NOMO-1 (cell line): Measurements from ENCODE around the gene SKP1.
"Not testable (repeated sequence)": the region's sequence is repeated elsewhere in the genome, so short reads cannot be mapped to it uniquely, and the experiment has no call there.

ENCODE experiments used
- DNase-seq, 2 experiments: peaks; one replicate each; lab custom pipeline; 2025; ENCODE audit not compliant: unreplicated experiment in 2 of 2; lab: John Stamatoyannopoulos, UW

Gene SKP1

GRCh38 chr5:134176511-134177368 is at the start of gene SKP1:
SKP1 (minus strand) TSS chr5:134176950; CDS start chr5:134174022, 2,928 bp downstream.
- DNase-seq, result peak; percentile 78 to 80

GRCh38 chr5:134225780-134226440 is 49.2 kb upstream of the SKP1 start, which contains the start of gene PPP2CA:
PPP2CA (minus strand) TSS chr5:134226073; CDS start chr5:134225861, 212 bp downstream.
- peak; percentile 92 to 97 for DNase-seq

DNA sequence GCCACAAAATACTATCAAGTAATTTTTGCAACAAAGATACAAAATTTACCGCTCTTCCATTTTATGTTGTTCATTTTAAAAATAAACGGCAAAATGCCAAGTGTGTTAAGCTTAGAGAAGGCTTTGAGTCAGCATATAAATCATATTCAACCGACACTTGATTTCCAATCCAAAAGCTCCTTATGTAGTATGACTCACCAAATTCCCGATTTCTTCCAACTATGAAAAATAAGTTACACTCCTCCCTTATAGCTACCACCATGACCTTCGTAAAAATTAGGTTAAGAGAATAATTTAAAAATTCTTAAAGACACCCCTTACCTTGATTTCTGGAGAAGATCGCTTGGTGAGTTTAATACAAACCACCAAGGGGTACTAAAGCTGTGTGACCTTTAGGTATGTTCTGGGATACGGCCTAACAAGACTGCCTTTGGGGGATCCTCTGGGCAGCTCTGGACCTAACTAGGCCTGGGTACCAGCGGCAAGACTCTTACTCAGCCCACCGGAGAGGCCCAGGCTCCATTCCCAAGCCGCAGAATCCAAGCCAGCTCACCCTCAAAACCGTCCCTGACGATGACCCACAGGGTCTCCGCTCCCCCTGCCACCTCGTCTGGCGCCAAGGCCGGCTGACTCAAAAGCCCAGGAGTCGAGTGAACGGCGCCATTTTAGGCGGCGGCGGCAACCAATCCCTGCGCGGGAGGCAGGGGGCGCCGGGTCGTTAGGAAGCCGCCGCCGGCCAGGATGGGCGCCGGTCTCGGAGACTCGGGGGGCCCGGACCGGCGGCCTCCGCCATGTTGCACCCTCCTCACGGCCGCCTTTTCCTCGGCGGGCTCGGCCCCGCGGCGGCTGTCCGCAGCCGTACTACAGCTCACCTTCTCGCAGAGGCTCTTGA is 48.4 kb upstream of the SKP1 start:
- DNase-seq, result peak; percentile 50

- DNase-seq, result no peak
Observed at GRCh38 chr5:134223406-134224248, 46.9 kb upstream of the SKP1 start.

- not testable (repeated sequence) for DNase-seq
Observed at GRCh38 chr5:134221690-134222089, 44.9 kb upstream of the SKP1 start.

DNA sequence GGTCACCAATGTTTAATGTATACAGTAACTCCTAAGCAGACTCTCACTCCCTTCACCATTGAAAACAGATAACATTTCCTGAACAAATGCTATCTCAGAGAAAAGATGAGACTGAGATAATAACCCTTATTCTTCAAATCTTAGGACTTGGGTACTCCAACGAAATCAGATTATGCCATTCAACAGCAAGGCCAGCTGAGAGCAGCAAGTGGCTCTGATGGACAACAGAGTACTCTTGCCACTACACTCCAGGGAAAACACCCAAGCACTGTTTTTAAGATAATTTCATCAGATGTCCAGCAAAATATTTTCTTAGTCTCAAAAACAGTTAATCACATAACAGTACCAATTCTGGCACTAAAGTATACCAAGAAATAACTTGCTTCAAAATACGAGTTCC is 39.0 kb upstream of the SKP1 start:
- DNase-seq, result no peak

DNA sequence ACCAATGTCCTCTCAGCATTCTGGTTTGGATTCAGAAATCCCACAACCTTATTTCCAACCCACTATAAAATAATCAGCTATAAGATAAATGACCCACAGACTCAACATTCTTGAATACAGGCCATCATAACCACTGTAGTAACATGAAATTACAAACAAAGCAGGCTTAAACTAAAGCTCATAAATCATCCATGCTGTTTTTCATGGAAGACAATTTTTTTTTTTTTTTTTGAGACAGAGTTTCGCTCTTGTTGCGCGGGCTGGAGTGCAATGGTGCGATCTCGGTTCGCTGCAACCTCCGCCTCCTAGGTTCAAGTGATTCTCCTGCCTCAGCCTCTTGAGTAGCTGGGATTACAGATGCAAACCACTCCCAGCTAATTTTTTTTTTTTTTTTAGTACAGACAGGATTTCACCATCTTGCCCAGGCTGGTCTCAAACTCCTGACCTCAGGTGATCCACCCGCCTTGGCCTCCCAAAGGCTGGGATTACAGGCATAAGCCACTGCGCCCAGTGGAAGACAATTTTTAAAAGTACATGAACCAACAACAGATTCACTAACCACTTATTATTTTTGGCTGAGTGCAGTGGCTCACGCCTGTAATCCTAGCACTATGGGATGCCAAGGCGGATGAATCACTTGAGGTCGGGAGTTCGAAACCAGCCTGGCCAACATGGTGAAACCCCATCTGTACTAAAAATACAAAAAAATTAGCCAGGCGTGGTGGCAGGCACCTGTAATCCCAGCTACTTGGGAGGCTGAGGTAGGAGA is 34.7 kb upstream of the SKP1 start:
- DNase-seq, result not testable (repeated sequence)

DNA sequence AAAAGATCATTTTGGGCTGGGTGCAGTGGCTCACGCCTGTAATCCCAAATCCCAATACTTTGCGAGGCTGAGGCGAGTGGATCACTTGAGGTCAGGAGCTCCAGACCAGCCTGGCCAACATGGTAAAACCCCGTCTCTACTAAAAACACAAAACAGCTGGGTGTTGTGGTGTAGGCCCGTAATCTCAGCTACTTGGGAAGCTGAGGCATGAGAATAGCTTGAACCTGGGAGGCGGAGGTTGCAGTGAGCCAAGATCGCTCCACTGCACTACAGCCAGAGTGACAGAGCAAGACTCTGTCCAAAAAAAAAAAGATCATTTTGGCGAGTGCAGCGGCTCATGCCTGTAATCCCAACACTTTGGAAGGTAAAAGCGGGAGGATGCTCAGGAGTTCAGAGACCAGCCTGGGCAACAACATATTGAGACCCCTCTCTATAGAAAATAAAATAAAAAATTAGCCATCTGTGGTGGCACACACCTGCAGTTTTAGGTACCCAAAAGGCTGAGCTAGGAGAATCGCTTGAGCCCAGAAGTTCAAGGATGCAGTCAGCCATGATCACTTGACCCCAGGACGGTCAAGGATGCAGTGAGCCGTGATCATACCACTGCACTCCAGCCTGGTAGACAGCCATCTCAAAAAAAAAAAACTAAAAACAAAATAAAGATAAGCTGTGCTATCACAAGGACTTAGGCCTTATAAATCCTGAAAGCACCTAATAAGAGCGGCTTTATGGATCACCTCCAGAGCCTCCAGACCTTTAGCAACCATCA is 32.9 kb upstream of the SKP1 start:
- no peak for DNase-seq

DNA sequence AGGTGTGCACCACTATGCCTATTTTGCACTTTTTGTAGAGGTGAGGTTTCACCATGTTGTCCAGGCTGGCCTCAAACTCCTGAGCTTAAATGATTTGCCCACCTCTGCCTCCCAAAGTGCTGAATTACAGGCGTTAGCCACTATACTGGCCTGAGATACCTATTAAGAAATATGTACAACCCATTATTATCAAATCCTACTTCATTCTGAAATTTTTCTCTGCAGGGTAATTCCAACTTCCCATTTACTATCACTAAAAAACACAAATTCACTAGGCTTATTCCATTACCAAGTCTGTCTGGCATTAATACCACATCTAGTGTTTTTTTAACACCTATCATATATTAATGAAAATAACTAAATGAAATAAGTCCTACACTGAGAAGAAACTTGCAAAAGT is 30.9 kb upstream of the SKP1 start:
- no peak for DNase-seq

GRCh38 chr5:134206627-134207160 is 29.9 kb upstream of the SKP1 start:
- no peak for DNase-seq

GRCh38 chr5:134204575-134204974 is 27.8 kb upstream of the SKP1 start:
- DNase-seq, result no peak

DNA sequence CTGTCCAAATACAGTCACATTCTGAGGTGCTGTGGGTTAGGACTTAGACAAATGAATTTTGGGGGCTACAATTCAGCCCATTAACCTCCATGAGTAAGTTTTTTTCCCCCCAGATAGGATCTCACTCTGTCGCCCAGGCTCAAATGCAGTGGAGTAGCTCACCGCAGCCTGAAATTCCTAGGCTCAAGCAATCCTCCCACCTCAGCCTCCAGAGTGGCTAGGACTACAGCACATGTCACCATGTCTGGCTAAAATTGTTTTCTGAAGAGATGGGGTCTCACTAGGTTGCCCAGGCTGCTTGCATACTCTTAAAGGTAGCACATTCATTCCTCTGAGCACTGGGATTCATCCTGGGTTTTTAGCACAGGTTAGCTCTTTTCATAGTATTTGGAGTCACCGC is 26.9 kb upstream of the SKP1 start:
- DNase-seq, result no peak

DNA sequence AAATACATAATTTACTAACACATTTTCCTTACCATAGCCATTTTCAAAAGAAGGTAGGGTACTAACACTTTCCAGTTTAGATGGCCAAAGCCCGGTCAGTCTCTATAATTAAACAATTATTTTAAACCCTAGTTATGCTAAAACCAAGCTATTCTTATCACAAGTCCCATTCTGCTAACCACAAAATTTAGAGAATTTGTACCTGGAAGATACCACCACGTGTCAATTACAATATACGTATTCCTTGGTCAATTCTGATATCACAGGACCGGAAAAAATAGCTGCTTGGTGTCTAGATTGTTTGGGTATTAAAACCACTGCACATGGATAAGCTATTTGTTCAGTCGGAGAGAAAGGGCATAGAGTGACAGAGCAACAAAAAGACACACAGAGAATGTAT is 18.9 kb upstream of the SKP1 start:
- DNase-seq, result no peak

GRCh38 chr5:134189031-134189430 is 12.3 kb upstream of the SKP1 start:
- no peak for DNase-seq

DNA sequence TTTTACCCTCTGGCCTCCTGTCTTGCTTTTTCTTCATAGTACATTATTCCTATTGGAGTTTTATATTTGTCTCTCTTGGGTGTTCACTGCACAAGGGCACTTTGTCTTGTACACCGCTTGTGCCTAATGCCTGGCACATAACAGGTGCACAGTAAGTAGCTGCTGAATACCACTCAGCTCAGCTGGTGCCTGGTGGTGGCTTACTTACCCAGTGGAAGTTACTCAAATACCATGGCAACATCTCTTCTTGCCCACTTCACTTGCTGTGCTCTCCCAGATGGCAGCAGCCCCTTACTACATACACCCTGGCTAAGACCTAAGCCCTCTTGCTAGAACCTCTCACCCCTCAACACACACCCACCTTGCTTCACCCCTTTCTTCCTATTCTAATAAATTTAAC is 11.3 kb upstream of the SKP1 start:
- DNase-seq, result no peak

DNA sequence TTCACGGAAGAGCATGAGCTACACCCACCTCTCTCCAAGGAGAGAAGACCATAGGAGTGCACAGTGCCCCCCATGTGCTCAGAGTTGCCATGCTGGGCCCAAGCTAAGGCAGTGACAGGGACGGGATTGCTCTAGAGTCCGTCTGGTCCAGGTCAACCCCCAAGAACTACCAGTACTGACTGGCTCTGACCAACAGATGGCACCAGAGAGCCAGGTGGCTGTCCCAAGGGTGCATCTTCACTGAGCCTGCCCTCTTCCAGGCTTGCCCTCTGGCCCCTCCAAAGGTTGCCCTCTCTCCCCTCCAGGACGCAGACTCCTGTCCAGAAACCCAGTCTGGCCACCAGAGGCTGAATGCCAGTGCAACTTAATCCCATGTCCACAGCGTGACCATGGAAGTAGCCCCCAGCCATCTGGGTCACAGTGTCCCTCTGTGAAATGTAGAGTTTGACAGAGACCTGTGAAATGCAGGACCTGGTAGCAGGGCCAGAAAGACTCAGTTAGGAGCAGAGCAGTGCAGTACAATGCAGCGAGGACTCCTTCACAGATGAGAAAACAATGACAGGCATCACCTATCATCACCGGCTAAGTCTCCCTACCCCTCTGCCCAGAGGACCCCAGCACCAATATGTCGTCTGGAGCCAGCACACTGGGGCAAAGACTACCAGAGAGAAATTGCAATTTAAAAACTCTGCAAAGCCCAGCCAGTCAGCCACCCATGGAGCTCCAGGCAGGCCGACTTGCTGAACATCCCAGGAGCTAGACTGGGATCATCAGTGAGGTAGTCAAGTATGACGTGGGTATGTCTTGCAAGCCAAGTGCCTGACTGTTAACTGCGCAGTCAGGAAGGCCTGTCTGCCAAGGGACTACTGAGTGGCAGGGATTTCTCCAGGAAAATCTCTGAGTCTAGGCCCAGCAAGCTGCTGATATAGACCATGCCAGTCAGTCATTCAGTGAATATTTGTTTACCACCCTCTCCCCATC is 7.7 kb upstream of the SKP1 start:
- DNase-seq, result peak; percentile 45 to 78

DNA sequence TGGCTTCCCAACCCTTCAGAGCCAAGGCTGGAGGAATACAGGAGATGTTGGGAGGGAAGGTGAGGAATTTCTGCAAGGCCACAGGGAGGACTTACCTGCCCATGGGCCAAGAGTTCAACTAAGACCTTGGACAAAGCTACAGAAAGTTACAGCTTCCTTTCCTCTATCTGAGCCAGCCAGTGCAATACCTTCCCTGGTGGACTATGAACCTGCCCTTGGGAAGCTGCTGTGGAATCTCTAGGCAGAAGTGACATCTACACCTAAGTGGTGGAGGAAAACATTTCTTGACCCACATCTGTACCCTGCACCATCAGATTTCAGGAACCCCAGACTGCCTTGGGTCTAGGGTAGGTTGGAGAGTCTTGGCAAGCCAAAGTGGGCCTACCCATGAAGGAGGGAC is 6.7 kb upstream of the SKP1 start:
- no peak for DNase-seq
